Progenitor cell of endocrine pancreas (in vitro differentiated cells): Measurements from ENCODE around the gene ASIC3. TPM values are rescaled to one million over a fixed set of nuclear protein-coding genes. Genes with fewer than 3 reads are reported as not detected.
A peak's percentile ranks its signal among the peaks of the same experiment; 100 is the strongest.

Source experiments
- DNase-seq: peaks from one replicate; pipeline ENCODE4 v3.0.0; 2021; ENCODE audit warnings: low spot score; ENCODE audit not compliant: unreplicated experiment
- H3K27ac Mint-ChIP-seq: 2 replicates; pipeline ENCODE4 v1.8.0; 2021; ENCODE audit warnings: mild to moderate bottlenecking, moderate library complexity, mixed read lengths
- H3K27me3 Mint-ChIP-seq: 2 replicates; pipeline ENCODE4 v1.8.0; 2021; ENCODE audit warnings: mixed read lengths
- H3K36me3 Mint-ChIP-seq: 2 replicates; pipeline ENCODE4 v1.8.0; 2022; ENCODE audit warnings: mixed read lengths; ENCODE audit not compliant: insufficient read depth
- H3K4me1 Mint-ChIP-seq: 2 replicates; pipeline ENCODE4 v1.8.0; 2021; ENCODE audit warnings: low read depth, mixed read lengths
- H3K4me3 Mint-ChIP-seq: 2 replicates; pipeline ENCODE4 v1.8.0; 2021; ENCODE audit warnings: low read depth, mild to moderate bottlenecking, moderate library complexity, mixed read lengths
- H3K9me3 Mint-ChIP-seq: 2 replicates; pipeline ENCODE4 v1.8.0; 2021; ENCODE audit warnings: low read depth, mixed read lengths
- CTCF ChIP-seq: fragments of 200-600 bp; sonication (generic); IDR thresholded peaks from one replicate; pipeline ENCODE4 v1.5.0; 2021; ENCODE audit warnings: antibody characterized with exemption, mild to moderate bottlenecking; ENCODE audit not compliant: unreplicated experiment
- total RNA-seq: library from RNA; stranded (reverse); gene quantifications from 2 replicates; pipeline ENCODE4 v1.2.1, GENCODE V29; 2021

ASIC3 gene
- total RNA-seq, 1 donor from 2014 or later = 5.1 TPM

GRCh38 chr7:151079199-151079910 lies 31.0 kb downstream of the ASIC3 start:
- no peak for TF ChIP-seq CTCF
- DNase-seq = no peak
- Mint-ChIP-seq H3K4me1 (peaks cover 12% of the 10 kb centered on the region), H3K36me3 (peaks cover 8% of the 10 kb centered on the region), H3K4me3 (peak overlapping the region; percentile 85), H3K27ac (peak overlapping the region; percentile 29), H3K9me3 (no peaks in the 10 kb centered on the region), H3K27me3 (no peaks in the 10 kb centered on the region)

GRCh38 chr7:151080067-151080521 lies 31.8 kb downstream of the ASIC3 start:
- TF ChIP-seq CTCF = no peak
- H3K36me3 Mint-ChIP-seq = peaks cover 5% of the 10 kb centered on the region
- H3K27ac Mint-ChIP-seq = peak overlapping the region; percentile 73
- no peaks in the 10 kb centered on the region for H3K9me3 Mint-ChIP-seq
- no peaks in the 10 kb centered on the region for H3K27me3 Mint-ChIP-seq
- no peak for DNase-seq
- H3K4me3 Mint-ChIP-seq = peak overlapping the region; percentile 85
- H3K4me1 Mint-ChIP-seq = peaks cover 13% of the 10 kb centered on the region

GRCh38 chr7:151080522-151081169 lies 32.3 kb downstream of the ASIC3 start, which contains the start of gene FASTK:
TSS of gene FASTK (minus strand) at chr7:151080809. CDS start at chr7:151080766, 43 bp downstream.
- peak; percentile 77 for DNase-seq
- Mint-ChIP-seq H3K27ac (peak within 1 kb of the TSS; percentile 73), H3K4me1 (peaks cover 18% of the 10 kb centered on the region), H3K27me3 (no peaks in the 10 kb centered on the region), H3K9me3 (no peaks in the 10 kb centered on the region), H3K4me3 (peak within 1 kb of the TSS; percentile 85), H3K36me3 (peaks cover 3% of the 10 kb centered on the region)
- TF ChIP-seq CTCF = peak; percentile 7

GRCh38 chr7:151081170-151082101 lies 33.1 kb downstream of the ASIC3 start:
- DNase-seq = no peak
- Mint-ChIP-seq H3K27ac (no peak overlapping the region), H3K27me3 (no peaks in the 10 kb centered on the region), H3K4me3 (peak overlapping the region; percentile 85), H3K9me3 (no peaks in the 10 kb centered on the region), H3K4me1 (peaks cover 21% of the 10 kb centered on the region), H3K36me3 (peaks cover under 1% of the 10 kb centered on the region)
- no peak for TF ChIP-seq CTCF
